Vagina (tissue), 2 donors: Measurements from ENCODE around the gene ADARB2.

Source experiments
- POLR2AphosphoS5 ChIP-seq, 2 donors: sonication (generic); formaldehyde crosslinking; IDR thresholded peaks; one replicate each; pipeline ENCODE4 v1.9.0; 2017; ENCODE audit warnings: antibody characterized with exemption in 2 of 2, mild to moderate bottlenecking in 2 of 2, low read depth in 1 of 2; ENCODE audit not compliant: insufficient read depth in 1 of 2
- TF ChIP-seq, protein P1 (sequence below), 3 experiments: fragments of 450-650 bp in 2 of 3; fragments of 200-600 bp in 1 of 3; sonication (generic) in 1 of 3; IDR thresholded peaks; one replicate each; pipeline ENCODE4 v1.5.1; 2017 to 2019; ENCODE audit warnings: antibody characterized with exemption in 3 of 3, mild to moderate bottlenecking in 2 of 3, moderate library complexity in 2 of 3

DNA sequence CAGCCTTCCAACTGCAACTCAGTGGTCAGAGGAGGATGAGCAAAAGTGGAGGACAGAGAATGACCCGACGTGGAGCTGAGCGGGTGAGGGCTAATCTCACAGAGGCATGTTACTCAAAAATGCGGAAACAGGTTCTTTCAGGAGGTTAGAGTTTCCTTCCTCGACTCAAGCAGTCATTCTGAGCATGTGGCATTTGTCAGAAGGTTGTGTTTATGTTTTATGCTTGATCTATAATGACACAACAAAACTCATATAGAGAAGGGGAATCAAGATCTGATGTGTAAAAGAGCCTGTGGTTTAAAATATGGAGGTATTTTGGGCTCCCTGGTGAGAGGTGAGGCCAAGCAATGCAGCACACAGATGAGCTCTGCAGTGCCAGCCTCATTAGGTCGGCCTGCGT lies 311.4 kb downstream of the ADARB2 start:
- TF ChIP-seq, protein P1, sequence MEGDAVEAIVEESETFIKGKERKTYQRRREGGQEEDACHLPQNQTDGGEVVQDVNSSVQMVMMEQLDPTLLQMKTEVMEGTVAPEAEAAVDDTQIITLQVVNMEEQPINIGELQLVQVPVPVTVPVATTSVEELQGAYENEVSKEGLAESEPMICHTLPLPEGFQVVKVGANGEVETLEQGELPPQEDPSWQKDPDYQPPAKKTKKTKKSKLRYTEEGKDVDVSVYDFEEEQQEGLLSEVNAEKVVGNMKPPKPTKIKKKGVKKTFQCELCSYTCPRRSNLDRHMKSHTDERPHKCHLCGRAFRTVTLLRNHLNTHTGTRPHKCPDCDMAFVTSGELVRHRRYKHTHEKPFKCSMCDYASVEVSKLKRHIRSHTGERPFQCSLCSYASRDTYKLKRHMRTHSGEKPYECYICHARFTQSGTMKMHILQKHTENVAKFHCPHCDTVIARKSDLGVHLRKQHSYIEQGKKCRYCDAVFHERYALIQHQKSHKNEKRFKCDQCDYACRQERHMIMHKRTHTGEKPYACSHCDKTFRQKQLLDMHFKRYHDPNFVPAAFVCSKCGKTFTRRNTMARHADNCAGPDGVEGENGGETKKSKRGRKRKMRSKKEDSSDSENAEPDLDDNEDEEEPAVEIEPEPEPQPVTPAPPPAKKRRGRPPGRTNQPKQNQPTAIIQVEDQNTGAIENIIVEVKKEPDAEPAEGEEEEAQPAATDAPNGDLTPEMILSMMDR (IDR thresholded peaks at IDR 0.05) = no peak
- no peak for TF ChIP-seq POLR2AphosphoS5 (IDR thresholded peaks at IDR 0.05; ENCODE audit: insufficient read depth in 1 of 2, low read depth in 1 of 2)
